Measurements from ENCODE around the gene SPRYD3.

SPRYD3 gene

DNA sequence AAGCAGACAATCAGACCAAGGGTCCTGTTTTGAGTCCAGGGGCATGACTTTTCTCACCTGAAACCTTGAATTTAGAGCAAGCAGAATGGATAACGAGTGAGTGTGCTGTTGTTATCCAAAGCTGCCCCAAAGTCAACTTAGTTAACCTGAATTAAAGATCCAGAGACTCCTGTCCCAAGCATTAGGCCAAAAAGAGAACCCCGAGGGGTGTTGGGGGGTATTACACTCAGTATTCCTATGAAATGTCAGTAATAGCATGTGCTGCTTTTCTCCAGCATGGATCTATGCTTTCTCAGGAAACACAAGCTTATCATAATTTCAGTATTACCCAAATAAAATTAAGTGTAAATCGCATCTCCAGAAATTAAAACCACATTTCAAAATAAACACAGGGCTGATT, 53.9 kb downstream of the SPRYD3 start:
- no peaks in the 10 kb centered on the region for H3K4me1 ChIP-seq
- H3K9me3 ChIP-seq, result no peaks in the 10 kb centered on the region
- H3K36me3 ChIP-seq, result peaks cover 88 to 95% (median 92%) of the 10 kb centered on the region in 3 donors
- TF ChIP-seq, protein P1, sequence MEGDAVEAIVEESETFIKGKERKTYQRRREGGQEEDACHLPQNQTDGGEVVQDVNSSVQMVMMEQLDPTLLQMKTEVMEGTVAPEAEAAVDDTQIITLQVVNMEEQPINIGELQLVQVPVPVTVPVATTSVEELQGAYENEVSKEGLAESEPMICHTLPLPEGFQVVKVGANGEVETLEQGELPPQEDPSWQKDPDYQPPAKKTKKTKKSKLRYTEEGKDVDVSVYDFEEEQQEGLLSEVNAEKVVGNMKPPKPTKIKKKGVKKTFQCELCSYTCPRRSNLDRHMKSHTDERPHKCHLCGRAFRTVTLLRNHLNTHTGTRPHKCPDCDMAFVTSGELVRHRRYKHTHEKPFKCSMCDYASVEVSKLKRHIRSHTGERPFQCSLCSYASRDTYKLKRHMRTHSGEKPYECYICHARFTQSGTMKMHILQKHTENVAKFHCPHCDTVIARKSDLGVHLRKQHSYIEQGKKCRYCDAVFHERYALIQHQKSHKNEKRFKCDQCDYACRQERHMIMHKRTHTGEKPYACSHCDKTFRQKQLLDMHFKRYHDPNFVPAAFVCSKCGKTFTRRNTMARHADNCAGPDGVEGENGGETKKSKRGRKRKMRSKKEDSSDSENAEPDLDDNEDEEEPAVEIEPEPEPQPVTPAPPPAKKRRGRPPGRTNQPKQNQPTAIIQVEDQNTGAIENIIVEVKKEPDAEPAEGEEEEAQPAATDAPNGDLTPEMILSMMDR (IDR thresholded peaks at IDR 0.05), result no peak
- DNase-seq, result no peak
- no peaks in the 10 kb centered on the region for H3K27me3 ChIP-seq
- no peak overlapping the region for H3K27ac ChIP-seq
- intact Hi-C loops (cut with DNase I; ENCODE audit: low total_unique reads), result no loop called here
- H3K4me3 ChIP-seq, result no peak overlapping the region

DNA sequence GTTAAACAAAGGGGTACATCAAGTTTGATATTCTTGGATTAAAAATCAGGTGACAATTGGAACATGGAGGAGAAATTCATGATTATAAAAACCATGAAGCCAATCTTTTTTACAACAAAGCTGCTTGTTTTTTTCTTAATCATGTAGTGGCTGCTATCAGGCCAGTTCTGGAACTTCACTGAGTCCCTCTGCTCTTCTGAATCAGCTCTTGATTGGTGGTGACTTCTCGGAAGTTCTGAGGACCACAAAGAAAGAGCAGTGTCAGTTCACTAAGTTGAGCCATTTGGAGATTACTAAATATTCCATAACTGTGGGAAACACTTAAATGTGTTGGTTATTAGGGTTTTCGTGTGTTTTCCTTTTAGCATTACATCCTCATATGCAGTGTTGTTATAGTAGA, 64.5 kb downstream of the SPRYD3 start:
- H3K36me3 ChIP-seq, result peaks cover 24 to 37% (median 31%) of the 10 kb centered on the region in 3 donors
- no peaks in the 10 kb centered on the region for H3K9me3 ChIP-seq
- H3K27me3 ChIP-seq, result no peaks in the 10 kb centered on the region
- intact Hi-C loops (cut with DNase I; ENCODE audit: low total_unique reads), result no loop called here
- H3K4me3 ChIP-seq, result no peak overlapping the region
- TF ChIP-seq, protein P1 (IDR thresholded peaks at IDR 0.05), result no peak
- H3K27ac ChIP-seq, result no peak overlapping the region
- no peak for DNase-seq
- H3K4me1 ChIP-seq, result peaks cover 0 to 36% (median 9%) of the 10 kb centered on the region in 4 donors

Measured in tibial artery (tissue), 4 donors.